Anterior cingulate cortex (tissue), 58 donors: Measurements from ENCODE around the gene FMNL2.

Experiments used
- DNase-seq, 58 donors: peaks; one replicate each; lab custom pipeline; 2025; lab: John Stamatoyannopoulos, UW

FMNL2 gene

GRCh38 chr2:152485954-152486736, 151.2 kb downstream of the FMNL2 start:
- DNase-seq, result peak in 1 of 58 donors; percentile 34

- DNase-seq, result no peak
These were observed 151.9 kb downstream of the FMNL2 start for GRCh38 chr2:152486737-152487400.

DNA sequence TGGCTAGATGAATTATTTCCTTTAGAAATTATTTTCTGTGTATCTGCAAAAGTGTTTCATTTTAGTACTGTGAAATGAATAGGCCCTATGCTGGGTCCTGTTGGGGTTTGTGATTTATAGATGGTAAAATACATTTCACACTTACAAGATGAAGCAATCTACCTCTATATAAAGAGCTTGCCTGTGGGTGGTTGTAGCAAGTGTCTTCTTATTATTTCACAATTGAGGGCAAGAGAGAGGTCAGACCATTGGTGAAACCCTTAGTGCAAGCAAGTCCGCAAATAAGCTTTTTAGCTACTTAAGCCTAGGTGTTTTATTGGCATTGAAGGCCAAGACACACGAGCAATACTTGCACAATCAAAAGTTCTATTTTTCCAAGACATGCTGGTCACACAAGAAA, 153.1 kb downstream of the FMNL2 start:
- no peak for DNase-seq

- no peak for DNase-seq
These were observed 154.4 kb downstream of the FMNL2 start for GRCh38 chr2:152489364-152489763.

DNA sequence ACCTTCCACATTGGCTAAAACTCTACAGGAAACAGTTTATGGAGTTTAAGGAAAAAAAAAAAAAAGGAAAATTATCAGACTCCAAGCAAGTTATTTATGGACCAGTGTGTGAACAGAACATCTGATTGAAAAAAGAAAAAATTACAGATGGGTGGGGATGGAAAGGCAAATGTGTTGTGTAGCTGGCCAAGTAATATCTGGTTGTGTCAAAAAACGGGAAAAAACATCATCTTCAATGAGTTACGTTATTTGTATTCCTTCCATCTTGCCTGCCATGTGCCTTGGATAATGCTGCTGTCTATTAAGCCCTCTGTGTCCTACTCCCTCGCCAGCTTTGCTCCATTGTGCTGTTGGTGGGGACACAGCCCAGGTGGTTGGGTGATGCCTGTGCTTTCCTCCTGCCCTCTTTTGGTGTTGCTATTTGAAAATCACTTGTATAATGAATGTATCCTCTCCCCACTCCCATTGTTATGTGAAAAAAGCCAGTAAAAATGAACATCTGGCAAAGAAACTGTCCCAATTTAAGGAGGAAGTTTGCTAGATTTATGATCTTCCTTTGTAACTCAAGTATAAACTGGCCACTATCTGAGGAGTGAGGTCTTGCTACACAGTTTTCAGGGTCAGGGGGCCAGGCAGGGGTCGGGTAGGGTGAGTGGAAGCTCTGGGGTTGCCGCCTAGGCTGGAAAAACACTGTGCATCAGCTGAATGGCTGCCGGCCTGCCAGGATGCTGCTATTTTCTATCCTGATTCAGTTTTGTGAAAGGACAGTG, 155.9 kb downstream of the FMNL2 start:
- DNase-seq, result peak in 40 of 58 donors; percentile 11 to 69 (median 48)

- no peak for DNase-seq
These were observed 157.2 kb downstream of the FMNL2 start for GRCh38 chr2:152492131-152492530.

DNA sequence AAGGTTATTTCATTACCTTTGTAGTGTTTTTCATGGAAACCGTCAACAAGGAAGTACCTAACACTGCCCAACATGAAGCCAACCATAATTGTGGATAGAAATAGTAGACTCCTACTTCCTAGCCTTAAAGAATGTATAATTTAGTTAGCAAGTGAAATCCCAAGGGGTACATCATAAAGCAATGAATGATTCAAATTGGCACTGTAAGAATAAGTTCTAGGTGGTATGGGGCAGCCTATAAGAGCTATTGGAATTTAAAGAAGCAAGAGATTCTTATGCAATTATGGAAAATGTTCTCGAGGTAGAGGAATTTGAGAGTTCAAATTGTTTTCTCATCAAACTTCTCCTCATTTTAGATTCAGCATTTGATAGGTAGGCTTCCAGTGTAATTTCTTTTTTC, 157.9 kb downstream of the FMNL2 start:
- DNase-seq, result no peak

DNA sequence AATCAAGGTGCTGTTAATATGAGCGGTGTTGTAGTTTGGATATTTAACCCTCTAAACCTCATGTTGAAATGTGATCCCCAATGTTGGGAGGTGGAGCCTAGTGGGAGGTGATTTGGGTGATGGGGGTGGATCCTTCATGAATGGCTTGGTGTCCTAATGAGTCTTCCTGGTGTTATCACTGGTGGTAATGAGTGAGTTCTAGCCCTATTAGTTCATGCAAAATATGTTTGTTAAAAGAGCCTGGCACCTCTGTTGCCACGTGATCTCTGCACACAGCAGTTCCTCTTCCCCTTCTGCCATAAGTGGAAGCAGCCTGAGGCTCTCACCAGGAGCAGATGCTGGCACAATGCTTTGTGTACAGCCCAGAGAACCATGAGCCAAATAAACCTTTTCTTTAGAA, 158.4 kb downstream of the FMNL2 start:
- DNase-seq, result no peak

GRCh38 chr2:152493945-152494528, 159.1 kb downstream of the FMNL2 start:
- DNase-seq, result no peak

DNA sequence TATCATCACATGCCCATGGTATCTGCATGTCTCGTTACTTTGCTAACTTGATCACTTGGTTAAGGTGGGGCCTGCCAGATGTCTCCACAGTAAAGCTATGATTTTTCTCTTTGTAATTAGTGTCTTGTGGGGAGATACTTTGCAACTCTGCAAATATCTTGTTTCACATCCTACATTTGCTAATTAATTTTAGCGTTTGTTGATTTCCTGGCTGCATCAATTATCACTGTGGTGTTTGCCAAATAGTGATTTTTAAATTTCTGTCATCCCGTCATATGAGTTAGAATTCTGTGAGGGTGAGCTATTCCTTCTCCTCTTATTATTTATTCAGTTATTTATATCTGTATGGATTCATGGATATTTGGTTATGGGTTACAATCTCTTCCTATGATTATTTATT, 161.4 kb downstream of the FMNL2 start:
- DNase-seq, result no peak

- no peak for DNase-seq
These were observed 162.6 kb downstream of the FMNL2 start for GRCh38 chr2:152497481-152498052.

DNA sequence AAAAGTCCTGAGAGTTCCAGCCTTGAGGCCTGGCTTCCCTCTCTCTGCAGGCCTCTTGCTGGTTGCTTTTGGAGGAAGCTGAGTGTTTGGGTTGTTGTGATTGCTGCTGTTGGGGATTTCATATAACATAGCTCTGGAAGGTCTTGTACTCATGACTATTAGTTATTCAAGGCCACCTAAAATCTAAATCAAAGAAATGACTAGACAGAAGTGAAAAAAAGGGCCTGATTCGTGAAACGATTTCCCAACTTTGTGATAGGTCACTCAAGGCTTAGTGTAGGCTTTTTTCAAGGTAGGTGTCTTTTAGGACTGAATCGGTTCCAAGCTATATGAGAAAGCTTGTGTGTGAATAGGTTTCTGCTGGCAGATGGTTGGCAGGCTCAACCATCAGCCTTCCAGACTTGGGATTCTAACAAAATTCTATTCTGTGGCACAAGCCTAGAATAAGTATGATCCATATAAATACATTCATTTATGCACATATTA, 164.4 kb downstream of the FMNL2 start:
- peak in 10 of 58 donors; percentile 2 to 67 (median 20) for DNase-seq

DNA sequence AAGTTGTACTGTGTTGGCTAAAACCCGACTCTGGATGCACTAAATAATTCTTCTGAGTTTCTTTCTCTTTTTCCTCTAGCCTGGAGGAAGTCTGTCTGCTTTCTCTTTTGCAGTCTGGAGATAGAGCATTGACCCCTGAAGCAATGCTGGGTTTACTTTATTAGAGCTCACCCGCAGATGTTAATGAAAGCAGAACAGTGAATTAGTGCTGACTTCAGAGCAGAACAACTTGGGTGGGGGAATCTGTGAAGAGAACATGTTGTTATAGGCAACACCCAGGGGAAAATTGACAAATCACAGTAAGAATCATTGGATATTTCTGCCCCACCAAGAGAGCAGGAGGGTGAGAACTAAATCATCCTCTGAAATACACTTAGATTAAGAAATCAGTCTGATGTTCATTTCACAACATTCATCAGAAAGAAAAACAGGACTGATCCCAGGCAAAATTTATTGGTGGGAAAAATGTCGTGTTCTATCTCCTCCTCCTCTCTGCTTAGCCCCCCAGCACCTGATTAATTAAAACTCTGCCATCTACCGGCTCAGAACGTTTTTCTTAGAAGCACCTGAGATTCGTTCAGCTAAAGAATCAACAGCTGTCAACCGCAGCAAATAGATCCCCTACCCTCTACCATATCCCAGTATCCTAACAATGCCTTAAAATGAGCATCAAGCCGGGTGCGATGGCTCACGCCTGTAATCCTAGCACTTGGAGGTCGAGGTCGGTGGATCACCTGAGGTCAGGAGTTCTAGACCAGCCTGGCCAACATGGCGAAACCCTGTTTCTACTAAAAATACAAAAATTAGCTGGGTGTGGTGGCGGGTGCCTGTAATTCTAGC, 165.1 kb downstream of the FMNL2 start:
- peak in 2 of 58 donors; percentile 28 to 57 for DNase-seq

DNA sequence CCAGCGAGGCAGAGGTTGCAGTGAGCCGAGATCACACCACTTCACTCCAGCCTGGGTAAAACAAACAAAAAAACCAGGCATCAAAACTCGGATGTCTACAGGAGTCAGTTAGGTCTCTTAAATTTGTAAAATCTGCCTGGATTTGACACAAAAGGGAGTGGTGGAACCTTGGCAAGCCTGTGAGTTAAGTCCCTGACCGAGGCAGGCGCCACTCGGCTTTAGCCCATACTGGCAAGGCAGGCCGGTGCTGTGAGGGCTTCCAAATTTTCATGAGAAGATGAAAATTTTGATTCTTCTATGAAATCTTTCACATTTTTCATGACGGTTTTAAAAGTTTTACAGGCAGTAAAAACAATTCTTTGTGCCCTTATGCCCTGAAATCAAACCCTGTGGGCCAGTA, 165.8 kb downstream of the FMNL2 start:
- DNase-seq, result peak in 12 of 58 donors; percentile 3 to 38 (median 22)

DNA sequence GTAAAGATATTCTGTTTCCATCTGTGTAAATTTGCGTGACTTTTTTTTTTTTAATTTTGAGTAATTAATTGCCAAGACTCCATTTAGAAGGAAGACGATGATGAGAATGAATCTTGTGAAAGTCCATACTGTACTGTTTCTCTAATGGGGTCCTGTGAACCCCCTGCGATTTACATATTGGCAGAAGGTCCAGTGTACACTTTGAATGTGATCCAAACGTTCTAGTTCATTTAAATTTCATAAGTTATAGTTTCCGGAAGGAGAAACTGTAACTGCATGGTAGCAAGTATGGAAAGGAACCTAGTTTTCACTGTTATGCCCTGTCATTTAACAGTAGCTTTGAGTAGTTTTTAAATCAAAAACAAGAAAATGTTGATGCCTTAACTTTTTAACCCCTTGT, 166.7 kb downstream of the FMNL2 start:
- no peak for DNase-seq

DNA sequence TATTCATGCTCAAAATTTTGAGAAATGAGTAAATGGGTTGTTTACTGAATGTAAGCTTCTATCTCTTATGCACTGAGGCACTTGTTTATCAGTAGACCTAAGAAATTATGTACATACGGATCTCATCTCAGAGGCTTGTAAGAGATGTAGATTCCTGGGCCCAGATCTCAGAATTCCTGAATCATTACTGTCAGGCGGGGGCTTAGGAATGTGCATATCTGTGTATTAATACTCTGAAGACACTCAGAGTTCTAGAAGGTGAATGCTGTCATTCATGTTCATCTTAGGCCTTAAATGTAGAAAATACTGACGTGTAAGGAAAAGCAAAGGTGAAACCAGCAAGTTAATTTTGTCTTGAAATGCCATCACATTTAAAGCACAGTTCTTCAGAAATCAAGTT, 169.6 kb downstream of the FMNL2 start:
- DNase-seq, result no peak

- peak in 25 of 58 donors; percentile 7 to 77 (median 46) for DNase-seq
These were observed 170.5 kb downstream of the FMNL2 start for GRCh38 chr2:152505495-152505906.

GRCh38 chr2:152506843-152507242, 171.9 kb downstream of the FMNL2 start:
- DNase-seq, result no peak

DNA sequence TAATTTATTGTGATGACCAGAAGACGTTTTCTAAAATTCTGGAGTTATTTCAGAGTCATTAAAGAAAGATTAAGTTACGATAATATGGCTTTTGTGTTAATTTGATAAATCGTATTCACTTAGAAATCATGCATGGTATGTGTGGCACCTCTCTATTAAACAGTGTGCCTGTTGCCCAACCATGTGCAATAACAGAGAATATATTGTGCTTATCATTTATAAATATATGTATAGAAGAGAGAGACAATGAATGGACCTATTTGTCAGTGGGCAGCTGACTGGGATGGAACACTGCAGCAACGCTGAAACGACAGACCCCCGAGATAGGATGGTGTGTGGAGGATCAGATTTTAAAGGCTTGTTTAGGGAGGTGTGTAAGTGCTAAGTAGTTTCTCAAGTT, 172.9 kb downstream of the FMNL2 start:
- no peak for DNase-seq
